Ovary (tissue), 9 donors: ENCODE measurements around the gene SLCO4C1. TPM values are rescaled to one million over a fixed set of nuclear protein-coding genes. Genes with fewer than 3 reads are reported as not detected.

Experiments used
- DNase-seq, 5 donors: peaks; one replicate each; pipeline ENCODE4 v3.0.0-alpha.2; 2019 to 2020
- H3K27ac ChIP-seq, 2 donors: fragments of 200-600 bp; one replicate each; pipeline versions ENCODE4 v1.5.1 to v1.8.0; 2019 to 2022
- H3K27me3 ChIP-seq: fragments of 200-600 bp; one replicate; pipeline ENCODE4 v1.8.0; 2022
- H3K36me3 ChIP-seq: fragments of 200-600 bp; sonication (generic); one replicate; pipeline ENCODE4 v1.5.1; 2019
- H3K4me1 ChIP-seq: one replicate; pipeline ENCODE4 v1.8.1; 2013; ENCODE audit warnings: mild to moderate bottlenecking, moderate library complexity; ENCODE audit not compliant: insufficient read depth
- H3K4me3 ChIP-seq: fragments of 200-600 bp; sonication (generic); one replicate; pipeline ENCODE4 v1.5.1; 2017
- H3K9me3 ChIP-seq, 2 donors: fragments of 200-600 bp in 1 of 2; sonication (generic) in 1 of 2; one replicate each; pipeline versions ENCODE4 v1.5.1 to v1.8.1; 2013 to 2019; ENCODE audit warnings: mild to moderate bottlenecking in 1 of 2, moderate library complexity in 1 of 2
- EP300 ChIP-seq: sonication (generic); formaldehyde crosslinking; IDR thresholded peaks from one replicate; pipeline ENCODE4 v1.6.1; 2017; ENCODE audit warnings: antibody characterized with exemption
- POLR2A ChIP-seq: fragments of 450-650 bp; IDR thresholded peaks from one replicate; pipeline ENCODE4 v1.6.1; 2017; ENCODE audit warnings: antibody characterized with exemption, mild to moderate bottlenecking, moderate library complexity
- WGBS, 3 donors: extraction: QIAGEN DNeasy Blood & Tissue Kit in 1 of 3; methylation state at CpG; one replicate each; pipeline versions ENCODE4 v1.1.5 to v1.1.7; 2013 to 2017; 5-methylcytosine and 5-hydroxymethylcytosine counted together
- intact Hi-C, 4 donors: fragments of 100-400 bp; cut with DNase I; formaldehyde crosslinking; loops; one replicate each; pipeline versions ENCODE4 v1.11.0 to v1.15.1; 2022 to 2023
- polyA plus RNA-seq, 2 donors: library from polyadenylated mRNA; stranded (reverse); fragments of 200-250 nt in 1 of 2; fragments of 350-450 nt in 1 of 2; fragmentation: Illumina TruSeq in 1 of 2; extraction: RNeasy Lipid Tissue Mini Kit (QIAGEN cat#74804) in 1 of 2; gene quantifications; one replicate each; pipeline ENCODE4 v1.2.3, GENCODE V29; 2013 to 2014
- total RNA-seq, 7 donors: library from RNA; depleted of rRNA in 2 of 7; stranded (reverse); fragments of >200 nt in 2 of 7; fragmentation: NEBNext Ultra II Directional in 3 of 7; extraction: Animal tissue kit (Norgen Biotek cat#: 25700) in 3 of 7; gene quantifications; one replicate each; pipeline versions ENCODE4 v1.1.0 to v1.2.4, GENCODE V29; 2016 to 2023
- TF ChIP-seq, protein P1 (sequence below), 3 donors: fragments of 450-650 bp in 2 of 3; fragments of 200-600 bp in 1 of 3; IDR thresholded peaks; one replicate each; pipeline versions ENCODE4 v1.5.1 to v1.8.0; 2016 to 2022; ENCODE audit warnings: antibody characterized with exemption in 3 of 3, mild to moderate bottlenecking in 1 of 3
- donor health status: DM: no; HTN: no; CAD: no; lungs with moderate emphysema.
- donor health status: DM: no; HTN: no; CAD: no.
- donor health status: Bipolar disorder and iron deficiency.
- donor health status: DM: yes; HTN: yes; CAD: no.
- donor health status: DM: no; HTN: no; CAD: no.
- donor health status: DM: yes; HTN: yes; CAD: no.

SLCO4C1 gene
- total and polyA plus RNA-seq, 9 donors, result 0.05 to 0.50 (median 0.11) TPM; not detected in 3

DNA sequence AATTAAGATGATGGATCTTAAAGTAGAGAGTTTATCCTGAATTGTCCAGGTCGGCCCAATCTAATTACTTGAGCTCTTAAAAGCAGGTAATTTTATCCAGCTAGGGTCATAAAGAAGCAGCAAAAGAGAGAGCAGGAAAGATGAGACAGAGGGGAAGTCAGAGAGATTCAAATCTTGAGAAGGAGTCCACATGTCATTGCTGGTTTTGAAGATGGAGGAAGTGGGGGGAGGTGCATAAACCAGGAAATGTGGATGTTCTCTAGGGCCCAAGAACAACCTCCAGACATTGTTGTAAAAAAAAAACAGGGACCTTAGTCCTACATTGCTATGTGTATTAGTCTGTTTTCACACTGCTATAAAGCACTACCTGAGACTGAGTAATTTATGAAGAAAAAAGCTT, 66.4 kb downstream of the SLCO4C1 start:
- no peaks in the 10 kb centered on the region for H3K4me1 ChIP-seq
- H3K4me3 ChIP-seq, result no peak overlapping the region
- H3K27me3 ChIP-seq, result no peaks in the 10 kb centered on the region
- 38 to 55% (median 53%) methylated on average over 1 of the region's 1 CpG for WGBS, 3 donors
- H3K27ac ChIP-seq, result no peak overlapping the region
- TF ChIP-seq, protein P1, sequence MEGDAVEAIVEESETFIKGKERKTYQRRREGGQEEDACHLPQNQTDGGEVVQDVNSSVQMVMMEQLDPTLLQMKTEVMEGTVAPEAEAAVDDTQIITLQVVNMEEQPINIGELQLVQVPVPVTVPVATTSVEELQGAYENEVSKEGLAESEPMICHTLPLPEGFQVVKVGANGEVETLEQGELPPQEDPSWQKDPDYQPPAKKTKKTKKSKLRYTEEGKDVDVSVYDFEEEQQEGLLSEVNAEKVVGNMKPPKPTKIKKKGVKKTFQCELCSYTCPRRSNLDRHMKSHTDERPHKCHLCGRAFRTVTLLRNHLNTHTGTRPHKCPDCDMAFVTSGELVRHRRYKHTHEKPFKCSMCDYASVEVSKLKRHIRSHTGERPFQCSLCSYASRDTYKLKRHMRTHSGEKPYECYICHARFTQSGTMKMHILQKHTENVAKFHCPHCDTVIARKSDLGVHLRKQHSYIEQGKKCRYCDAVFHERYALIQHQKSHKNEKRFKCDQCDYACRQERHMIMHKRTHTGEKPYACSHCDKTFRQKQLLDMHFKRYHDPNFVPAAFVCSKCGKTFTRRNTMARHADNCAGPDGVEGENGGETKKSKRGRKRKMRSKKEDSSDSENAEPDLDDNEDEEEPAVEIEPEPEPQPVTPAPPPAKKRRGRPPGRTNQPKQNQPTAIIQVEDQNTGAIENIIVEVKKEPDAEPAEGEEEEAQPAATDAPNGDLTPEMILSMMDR (IDR thresholded peaks at IDR 0.05), result no peak
- no peak for TF ChIP-seq POLR2A
- TF ChIP-seq EP300, result no peak
- intact Hi-C loops, result no loop called here
- DNase-seq, result no peak
- H3K9me3 ChIP-seq, result no peaks in the 10 kb centered on the region
- no peaks in the 10 kb centered on the region for H3K36me3 ChIP-seq

DNA sequence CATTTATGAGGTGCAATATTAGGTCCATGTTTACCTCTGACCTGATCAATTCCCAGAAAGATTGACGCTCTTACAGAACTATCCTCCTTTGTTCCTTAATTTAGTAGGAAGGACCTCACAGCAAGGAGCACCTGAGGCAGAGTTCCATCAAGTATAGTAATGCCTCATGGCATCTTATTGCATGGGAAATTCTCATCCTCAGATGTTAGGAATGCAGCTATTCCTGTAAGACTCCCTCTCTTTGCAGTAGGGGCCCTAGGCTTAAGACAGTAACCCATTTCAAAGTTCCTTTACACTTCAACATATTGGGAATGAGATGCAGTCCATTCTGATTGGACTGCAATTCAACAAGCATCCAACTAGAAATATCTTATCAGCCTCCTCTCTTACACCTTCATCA, 69.8 kb downstream of the SLCO4C1 start:
- Histone ChIP-seq H3K4me1 (no peaks in the 10 kb centered on the region), H3K36me3 (no peaks in the 10 kb centered on the region), H3K9me3 (no peaks in the 10 kb centered on the region), H3K27me3 (no peaks in the 10 kb centered on the region), H3K4me3 (no peak overlapping the region), H3K27ac (no peak overlapping the region)
- no peak for DNase-seq
- 87 to 96% (median 96%) methylated on average over 1 of the region's 1 CpG for WGBS, 3 donors
- TF ChIP-seq EP300 (no peak), POLR2A (no peak)
- TF ChIP-seq, protein P1 (IDR thresholded peaks at IDR 0.05), result no peak
- intact Hi-C loops, result no loop called here

DNA sequence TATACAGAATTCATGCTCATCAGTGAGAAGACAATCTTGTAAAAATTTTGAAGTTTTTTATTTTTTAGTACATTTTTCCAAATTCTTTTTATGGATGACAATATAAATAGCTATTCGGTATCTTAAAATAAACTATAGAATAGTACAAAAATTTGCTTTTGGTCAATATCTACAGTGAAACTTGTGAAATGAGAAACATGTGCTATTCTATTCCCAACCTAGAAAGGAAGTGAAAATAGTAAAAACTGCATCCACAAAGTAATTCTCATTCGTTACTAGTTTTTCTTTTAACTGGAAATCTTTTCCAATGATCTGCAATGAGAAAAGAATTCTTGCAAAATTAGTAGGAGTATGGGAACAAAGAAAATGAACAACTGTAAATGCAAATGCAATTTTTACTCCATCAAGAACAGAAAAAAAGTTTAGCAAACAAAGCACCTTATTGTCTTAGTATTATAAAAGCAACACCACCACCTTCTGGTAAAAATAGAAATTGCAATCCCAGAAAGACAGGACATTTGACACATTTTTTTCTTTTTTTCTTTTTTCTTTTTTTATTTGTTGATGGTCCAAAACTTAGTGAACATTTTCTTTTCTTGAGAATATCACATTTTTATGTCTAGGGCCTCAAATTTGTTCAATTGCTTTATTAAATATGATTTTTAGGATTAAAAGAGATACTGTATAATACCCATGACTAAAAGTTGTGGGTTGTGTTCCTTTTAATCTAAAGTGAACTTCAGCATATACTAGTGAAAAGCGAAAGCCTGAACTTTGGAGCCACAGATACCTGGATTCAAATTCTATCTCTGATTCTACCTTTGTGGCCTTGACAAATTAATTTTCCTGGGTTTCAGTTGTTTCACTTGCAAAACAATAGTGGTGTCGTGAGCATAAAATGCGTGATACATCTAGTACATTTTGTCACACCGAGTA, 72.3 kb downstream of the SLCO4C1 start:
- no peak overlapping the region for H3K27ac ChIP-seq
- H3K36me3 ChIP-seq, result no peaks in the 10 kb centered on the region
- intact Hi-C loops, result no loop called here
- H3K4me1 ChIP-seq, result no peaks in the 10 kb centered on the region
- H3K4me3 ChIP-seq, result no peak overlapping the region
- TF ChIP-seq EP300 (no peak), POLR2A (no peak)
- TF ChIP-seq, protein P1 (IDR thresholded peaks at IDR 0.05), result no peak
- 84 to 85% (median 84%) methylated on average over 6 of the region's 6 CpGs for WGBS, 3 donors
- no peaks in the 10 kb centered on the region for H3K9me3 ChIP-seq
- no peaks in the 10 kb centered on the region for H3K27me3 ChIP-seq
- DNase-seq, result no peak

DNA sequence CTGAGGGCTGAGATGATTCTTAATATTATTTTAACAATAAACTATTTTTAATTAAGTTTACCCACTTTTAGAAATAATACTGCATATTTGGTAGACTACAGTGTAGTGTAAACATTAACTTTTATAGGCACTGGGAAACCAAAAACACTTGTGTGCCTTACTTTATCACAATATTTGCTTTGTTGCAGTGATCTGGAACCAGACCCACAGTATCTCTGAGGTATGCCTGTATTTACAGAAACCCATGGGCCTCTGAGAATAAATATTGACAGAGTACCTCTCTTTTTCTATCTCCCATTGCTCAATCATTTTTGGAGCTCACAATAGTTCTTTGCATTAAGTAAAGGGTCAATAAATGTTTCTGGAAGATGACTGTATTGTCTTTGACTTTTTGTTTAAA, 73.3 kb downstream of the SLCO4C1 start:
- no peak overlapping the region for H3K4me3 ChIP-seq
- no peaks in the 10 kb centered on the region for H3K27me3 ChIP-seq
- H3K36me3 ChIP-seq, result no peaks in the 10 kb centered on the region
- H3K9me3 ChIP-seq, result no peaks in the 10 kb centered on the region
- no peak for DNase-seq
- H3K27ac ChIP-seq, result no peak overlapping the region
- no peak for TF ChIP-seq POLR2A
- no peak for TF ChIP-seq EP300
- TF ChIP-seq, protein P1 (IDR thresholded peaks at IDR 0.05), result no peak
- intact Hi-C loops, result no loop called here
- H3K4me1 ChIP-seq, result no peaks in the 10 kb centered on the region
